DMS153 treated with DMSO at 0.1 percent for 48 hours (cell line): Measurements from ENCODE around the gene C1orf232.

Source experiments
- DNase-seq: peaks from one replicate; lab custom pipeline; 2025; ENCODE audit not compliant: unreplicated experiment; lab: John Stamatoyannopoulos, UW

Gene C1orf232

GRCh38 chr1:26180010-26180506 is 11.3 kb upstream of the C1orf232 start:
- no peak for DNase-seq

- DNase-seq = peak; percentile 89
These were observed 8.5 kb upstream of the C1orf232 start, which contains the start of gene CNKSR1 for GRCh38 chr1:26177182-26177684. Gene CNKSR1, plus strand, starts transcription at chr1:26177491. Its CDS starts 57 bp downstream, at chr1:26177548.

DNA sequence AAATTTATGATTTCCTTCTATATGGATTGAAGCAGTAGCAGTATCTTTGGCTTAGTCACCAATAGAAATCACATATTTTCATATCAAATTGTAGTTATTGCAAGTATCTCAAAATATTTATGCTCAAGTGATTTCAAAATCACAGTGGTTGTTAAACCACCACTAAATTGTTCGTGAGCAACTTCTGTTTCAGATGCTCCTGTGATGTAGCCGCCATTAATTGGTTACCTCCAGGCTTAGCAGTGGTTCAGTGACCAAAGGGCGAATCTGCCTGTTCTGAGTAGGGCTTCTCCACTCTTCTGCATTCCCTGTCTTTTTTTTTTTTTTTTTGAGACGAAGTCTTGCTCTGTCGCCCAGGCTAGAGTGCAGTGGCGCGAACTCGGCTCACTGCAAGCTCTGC is 6.6 kb upstream of the C1orf232 start:
- no peak for DNase-seq

- DNase-seq = no peak
These were observed 2.6 kb upstream of the C1orf232 start, which contains the start of gene ZNF593OS for GRCh38 chr1:26171084-26172072. Gene ZNF593OS, minus strand, starts transcription at chr1:26171832. Its CDS starts 171 bp downstream, at chr1:26171661.

DNA sequence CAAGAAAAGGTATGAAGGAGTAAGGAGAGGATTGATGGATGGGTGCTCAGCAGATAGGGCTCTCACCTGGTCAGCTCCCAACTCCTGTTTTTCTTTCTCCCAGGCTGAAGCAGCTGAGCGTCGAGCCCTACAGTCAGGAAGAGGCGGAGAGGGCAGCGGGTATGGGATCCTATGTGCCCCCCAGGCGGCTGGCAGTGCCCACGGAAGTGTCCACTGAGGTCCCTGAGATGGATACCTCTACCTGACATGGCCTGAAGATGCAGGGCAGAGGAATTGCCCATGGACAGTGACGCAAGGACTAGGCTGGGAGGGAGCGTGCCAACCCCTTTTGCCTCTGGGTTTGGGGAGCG is 1.7 kb upstream of the C1orf232 start:
- DNase-seq = no peak

- DNase-seq = peak; percentile 93
These were observed 1.1 kb upstream of the C1orf232 start, which contains the start of gene ZNF593 for GRCh38 chr1:26169669-26170471. Gene ZNF593, plus strand, starts transcription at chr1:26169908. Its CDS starts 76 bp downstream, at chr1:26169984.

DNA sequence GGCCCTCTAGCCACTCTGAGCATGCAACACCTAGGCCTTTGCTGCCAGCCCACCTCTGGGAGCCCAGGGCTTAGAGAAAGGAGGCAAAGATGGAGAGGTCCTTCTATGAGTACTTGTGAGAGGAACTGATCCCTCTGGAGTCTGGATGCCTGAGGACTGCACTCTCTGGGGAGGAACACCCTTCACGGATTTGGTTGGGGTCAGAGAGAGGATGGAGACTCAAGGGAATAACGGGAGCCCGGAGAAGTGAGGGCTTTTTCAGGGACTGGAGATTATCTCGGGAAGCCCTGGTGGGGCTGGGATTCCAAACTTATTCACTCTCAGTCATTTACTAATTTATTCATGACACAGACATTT is 413 bp upstream of the C1orf232 start:
- no peak for DNase-seq

DNA sequence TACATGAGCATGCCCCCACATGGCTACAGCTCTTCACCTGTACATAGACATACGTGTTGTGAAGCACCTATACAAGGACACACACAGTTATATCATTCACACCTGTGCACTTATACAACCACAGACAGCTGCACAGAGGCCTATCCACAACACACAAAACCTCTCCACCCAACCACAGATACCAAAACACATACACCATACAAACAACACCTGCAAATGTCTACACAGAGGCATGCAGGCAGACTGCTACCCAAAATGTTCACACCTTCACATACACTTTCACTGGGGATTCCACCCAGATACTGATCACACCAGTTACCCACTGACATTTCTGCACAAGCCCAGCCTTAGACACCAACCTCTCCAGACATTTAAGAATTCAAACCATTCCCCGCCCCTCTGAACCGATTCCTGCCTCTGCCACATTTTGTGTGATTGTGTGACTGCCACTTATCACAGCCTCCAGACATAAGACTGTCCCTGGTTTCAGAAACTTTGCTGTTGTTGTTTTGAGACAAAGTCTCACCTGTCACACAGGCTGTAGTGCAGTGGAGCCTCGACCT is 2.0 kb downstream of the C1orf232 start:
- DNase-seq = no peak

DNA sequence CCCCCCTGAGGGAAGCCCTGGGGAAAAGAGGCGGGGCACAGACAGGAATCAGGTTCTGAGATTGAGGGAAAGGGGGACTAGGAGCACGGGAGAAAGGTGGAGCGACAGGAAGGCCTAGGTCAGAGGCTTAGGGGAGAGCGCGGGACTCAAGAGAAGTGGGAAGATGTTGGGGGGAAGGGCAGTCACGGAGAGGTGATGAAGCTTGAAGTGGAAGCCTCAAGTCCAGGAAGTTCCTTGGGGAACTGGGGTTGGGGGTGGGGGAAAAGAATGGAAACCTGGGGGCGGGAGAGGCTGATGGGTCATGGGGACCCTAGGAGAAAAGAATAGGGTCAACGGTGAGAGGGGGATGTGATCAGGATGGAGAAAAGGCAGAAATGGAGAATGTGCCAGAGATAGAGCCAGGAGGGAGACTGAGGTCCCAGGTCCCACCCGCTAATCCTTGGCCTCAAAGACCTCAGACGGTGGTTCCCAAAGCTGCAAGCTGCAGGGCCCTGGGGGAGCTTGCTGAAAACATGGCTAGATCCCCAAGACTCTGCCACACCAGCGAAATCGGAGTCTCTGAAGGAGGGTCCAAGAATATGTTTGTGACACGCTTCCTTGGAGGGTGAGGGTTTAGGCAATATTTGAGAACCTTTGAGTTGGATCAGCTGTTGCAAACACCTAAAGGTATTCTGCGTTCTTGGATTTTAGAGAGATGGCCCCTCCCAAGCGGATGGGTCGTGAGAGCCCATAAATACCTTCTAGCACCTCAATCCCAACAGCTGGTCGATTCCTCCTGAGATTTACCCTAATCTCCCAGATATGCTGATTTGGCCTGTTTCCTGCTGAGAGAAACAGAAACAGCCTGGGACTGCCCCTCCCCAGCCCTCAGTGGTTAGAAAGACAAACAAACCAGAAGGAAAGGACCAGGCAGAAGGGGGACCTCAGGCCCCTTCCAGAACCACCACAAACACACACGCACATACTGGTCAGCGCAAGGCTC is 3.6 kb downstream of the C1orf232 start:
- no peak for DNase-seq

GRCh38 chr1:26164036-26164860 is 4.5 kb downstream of the C1orf232 start:
- DNase-seq = no peak

GRCh38 chr1:26163684-26164035 is 5.1 kb downstream of the C1orf232 start:
- no peak for DNase-seq

GRCh38 chr1:26162220-26162709 is 6.5 kb downstream of the C1orf232 start:
- DNase-seq = no peak

GRCh38 chr1:26161415-26162219 is 7.1 kb downstream of the C1orf232 start:
- DNase-seq = peak; percentile 71

DNA sequence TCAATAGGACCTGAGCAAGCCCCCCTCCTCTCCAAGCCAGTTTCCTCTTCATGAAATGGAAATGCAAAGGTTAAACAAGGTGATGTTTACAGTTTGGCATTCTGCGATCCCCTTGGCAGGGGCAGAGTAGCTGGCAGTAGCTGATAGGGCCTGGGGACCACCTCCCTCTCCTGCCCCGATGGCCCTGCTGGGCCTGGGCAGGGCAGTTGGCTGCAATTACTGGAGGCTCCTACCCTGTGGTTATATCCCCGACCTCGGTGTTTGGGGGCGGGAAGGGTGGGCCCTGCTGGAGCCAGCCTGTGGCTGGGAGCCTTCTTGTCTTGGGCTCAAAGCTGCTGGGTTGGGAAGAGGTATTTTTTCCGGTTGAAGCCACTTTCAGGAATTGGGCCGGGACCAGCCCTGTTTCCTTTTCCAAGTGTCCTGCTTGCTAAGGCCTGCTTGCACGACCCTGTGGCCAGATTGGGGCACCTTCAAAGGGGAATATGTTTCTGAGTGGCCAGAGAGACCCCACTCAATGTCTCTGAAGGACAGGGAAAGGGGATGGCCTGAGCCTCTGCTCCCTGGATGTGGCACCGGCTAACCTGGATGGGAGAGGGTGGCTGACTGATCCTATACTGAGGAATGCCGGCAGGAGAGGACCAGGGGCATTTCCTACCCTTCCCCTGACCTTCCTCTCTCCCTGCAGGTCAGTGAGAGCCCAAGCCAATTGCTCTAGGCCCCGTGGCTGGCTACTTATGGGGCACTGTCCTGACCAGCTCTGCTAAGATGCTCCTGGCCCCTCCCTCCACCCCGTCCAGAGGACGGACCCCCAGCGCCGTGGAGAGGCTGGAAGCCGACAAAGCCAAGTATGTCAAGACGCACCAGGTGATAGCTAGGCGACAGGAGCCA is 8.0 kb downstream of the C1orf232 start:
- no peak for DNase-seq

- DNase-seq = no peak
These were observed 9.1 kb downstream of the C1orf232 start for GRCh38 chr1:26159743-26160039.

DNA sequence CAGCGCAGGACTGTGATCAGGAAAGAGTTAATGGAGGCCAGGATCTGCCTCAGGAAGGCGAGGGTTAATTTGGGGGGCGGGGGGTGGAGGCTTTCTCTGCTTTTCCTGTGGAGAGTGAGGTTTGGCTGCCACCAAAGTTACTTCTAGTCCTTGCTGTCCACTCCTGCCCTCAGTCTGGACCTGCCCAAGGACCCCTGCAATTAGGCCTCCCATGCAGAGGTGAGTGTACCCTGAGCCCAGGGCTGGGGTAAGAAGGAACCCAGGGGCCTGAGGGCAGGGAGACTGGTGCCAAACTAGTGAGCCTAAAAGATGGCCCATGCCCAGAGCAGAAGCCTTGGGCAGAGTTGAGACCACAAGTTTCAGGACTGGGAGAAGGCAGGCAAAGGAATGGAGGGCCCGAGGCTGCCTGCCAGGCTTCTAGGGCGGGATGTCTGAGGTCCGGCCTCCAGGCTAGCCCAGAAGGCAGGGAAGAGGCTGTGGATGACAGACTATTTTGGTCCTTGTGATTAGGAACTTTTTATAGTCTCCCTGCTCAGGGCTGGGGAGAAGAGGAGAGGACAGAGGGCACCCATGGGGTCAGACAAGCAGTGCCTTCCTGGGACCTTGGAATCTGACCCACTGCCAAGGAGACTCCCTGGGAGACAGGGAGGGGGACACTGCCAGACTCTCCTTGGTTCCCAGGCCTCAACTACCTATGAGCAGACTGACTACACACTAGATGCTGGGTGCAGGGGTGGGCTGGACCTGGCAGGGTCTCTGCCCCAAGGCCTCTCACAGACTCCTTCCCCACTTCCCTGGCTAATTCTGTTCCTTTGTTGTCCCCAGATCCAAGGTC is 9.6 kb downstream of the C1orf232 start, which contains the start of gene FAM110D:
FAM110D (plus strand) TSS at position 172 of the 835 bp plus-strand sequence. CDS start 2,213 bp downstream, outside the sequence.
- no peak for DNase-seq
